Mesendoderm (in vitro differentiated cells): Measurements from ENCODE around the gene C1orf94.
A peak's percentile ranks its signal among the peaks of the same experiment; 100 is the strongest.

ENCODE experiments used
- DNase-seq: peaks from one replicate; pipeline ENCODE4 v3.0.0; 2013
- H2AK5ac ChIP-seq: 2 replicates; pipeline ENCODE4 v1.6.1; 2013; ENCODE audit warnings: low read length, inconsistent platforms
- H2BK120ac ChIP-seq: 2 replicates; pipeline ENCODE4 v1.6.1; 2013; ENCODE audit warnings: low read depth, mild to moderate bottlenecking, low read length, moderate library complexity, mixed read lengths
- H2BK15ac ChIP-seq: replicated peaks from 2 replicates; pipeline ENCODE4 v1.6.1; 2013; ENCODE audit warnings: low read depth, mild to moderate bottlenecking, moderate library complexity
- H2BK5ac ChIP-seq: 2 replicates; pipeline ENCODE4 v1.6.1; 2013; ENCODE audit warnings: low read length, inconsistent platforms
- H3K18ac ChIP-seq: 2 replicates; pipeline ENCODE4 v1.6.1; 2013; ENCODE audit warnings: mild to moderate bottlenecking, low read length, mixed read lengths
- H3K23ac ChIP-seq: one replicate; pipeline ENCODE4 v1.6.1; 2013; ENCODE audit warnings: low read length
- H3K27ac ChIP-seq: 2 replicates; pipeline ENCODE4 v1.5.1; 2013; ENCODE audit warnings: low read depth, mild to moderate bottlenecking, inconsistent platforms, low read length, moderate library complexity
- H3K27me3 ChIP-seq: 2 replicates; pipeline ENCODE4 v1.6.1; 2013; ENCODE audit warnings: low read length, control low read depth, mild to moderate bottlenecking, inconsistent platforms; ENCODE audit not compliant: insufficient read depth, poor library complexity
- H3K36me3 ChIP-seq: 2 replicates; pipeline ENCODE4 v1.6.1; 2013; ENCODE audit warnings: low read length, inconsistent platforms; ENCODE audit not compliant: control insufficient read depth, insufficient read depth
- H3K4ac ChIP-seq: one replicate; pipeline ENCODE4 v1.6.1; 2013; ENCODE audit warnings: low read depth, mild to moderate bottlenecking, low read length, moderate library complexity
- H3K4me1 ChIP-seq: 2 replicates; pipeline ENCODE4 v1.6.1; 2013; ENCODE audit warnings: low read depth, low read length, inconsistent platforms; ENCODE audit not compliant: control insufficient read depth
- H3K4me2 ChIP-seq: 2 replicates; pipeline ENCODE4 v1.6.1; 2013; ENCODE audit warnings: low read length
- H3K4me3 ChIP-seq: 2 replicates; pipeline ENCODE4 v1.5.1; 2013; ENCODE audit warnings: mild to moderate bottlenecking, low read length
- H3K56ac ChIP-seq: one replicate; pipeline ENCODE4 v1.6.1; 2013; ENCODE audit warnings: low read length
- H3K79me1 ChIP-seq: 2 replicates; pipeline ENCODE4 v1.6.1; 2013; ENCODE audit warnings: low read length, inconsistent platforms
- H3K79me2 ChIP-seq: 2 replicates; pipeline ENCODE4 v1.6.1; 2013; ENCODE audit warnings: mild to moderate bottlenecking, low read length; ENCODE audit not compliant: control insufficient read depth, insufficient read depth
- H3K9ac ChIP-seq: 2 replicates; pipeline ENCODE4 v1.6.1; 2013; ENCODE audit warnings: low read length, inconsistent platforms
- H4K5ac ChIP-seq: one replicate; pipeline ENCODE4 v1.6.1; 2013; ENCODE audit warnings: low read length
- H4K8ac ChIP-seq: one replicate; pipeline ENCODE4 v1.6.1; 2013; ENCODE audit warnings: low read depth, mild to moderate bottlenecking, control low read depth, low read length, moderate library complexity
- WGBS: extraction: QIAGEN DNeasy Blood & Tissue Kit; methylation state at CpG from one replicate; pipeline ENCODE4 v1.1.7; 2013; ENCODE audit warnings: low lambda C conversion rate, missing lambda C conversion rate; ENCODE audit not compliant: insufficient coverage; ENCODE audit errors: extremely low coverage; 5-methylcytosine and 5-hydroxymethylcytosine counted together

The C1orf94 gene

DNA sequence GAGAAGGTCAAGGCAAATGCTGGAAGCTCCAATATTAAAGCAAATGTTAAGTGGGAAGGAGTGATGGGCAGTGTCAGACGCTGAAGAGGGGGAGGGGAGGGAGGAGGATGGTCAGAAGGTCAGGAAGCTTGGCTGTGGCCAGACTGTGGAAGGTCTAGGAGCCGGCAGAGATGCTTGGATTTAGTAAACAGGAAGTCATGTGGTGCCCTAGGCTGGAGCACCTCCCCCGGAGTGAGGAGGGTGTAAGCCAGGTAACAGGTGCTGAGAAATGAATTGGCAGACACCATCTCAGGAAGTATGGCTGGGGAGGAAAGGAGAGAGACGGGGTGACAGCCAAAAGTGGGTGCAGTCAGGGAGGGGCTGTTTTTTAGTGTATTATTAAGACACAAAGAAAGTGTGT lies 29.4 kb upstream of the C1orf94 start:
- no peaks in the 10 kb centered on the region for H3K36me3 ChIP-seq
- no peak overlapping the region for H3K4me2 ChIP-seq
- no peak overlapping the region for H3K56ac ChIP-seq
- H2BK5ac ChIP-seq: no peak overlapping the region
- H3K23ac ChIP-seq: no peak overlapping the region
- H3K4me1 ChIP-seq: peaks cover 9% of the 10 kb centered on the region
- H2AK5ac ChIP-seq: no peak overlapping the region
- no peak overlapping the region for H4K5ac ChIP-seq
- H3K9ac ChIP-seq: no peak overlapping the region
- WGBS: no CpG with 5 or more reads among the region's 4 CpGs
- no peaks in the 10 kb centered on the region for H3K27me3 ChIP-seq
- no peak overlapping the region for H4K8ac ChIP-seq
- H3K4me3 ChIP-seq: no peak overlapping the region
- peak; percentile 35 for DNase-seq
- H2BK120ac ChIP-seq: no peak overlapping the region
- peaks cover 9% of the 10 kb centered on the region for H3K79me1 ChIP-seq
- H3K79me2 ChIP-seq: peaks cover 2% of the 10 kb centered on the region
- no peak overlapping the region for H3K4ac ChIP-seq
- H3K18ac ChIP-seq: no peak overlapping the region
- H2BK15ac ChIP-seq: no peak overlapping the region
- H3K27ac ChIP-seq: no peak overlapping the region

- no peak overlapping the region for H3K9ac ChIP-seq
- no CpG with 5 or more reads among the region's 3 CpGs for WGBS
- no peak overlapping the region for H2BK120ac ChIP-seq
- H4K5ac ChIP-seq: no peak overlapping the region
- H2BK5ac ChIP-seq: no peak overlapping the region
- no peak overlapping the region for H4K8ac ChIP-seq
- no peak overlapping the region for H3K18ac ChIP-seq
- no peak overlapping the region for H2BK15ac ChIP-seq
- H3K79me1 ChIP-seq: peaks cover 12% of the 10 kb centered on the region
- no peak overlapping the region for H2AK5ac ChIP-seq
- peak; percentile 89 for DNase-seq
- H3K23ac ChIP-seq: no peak overlapping the region
- peaks cover 9% of the 10 kb centered on the region for H3K4me1 ChIP-seq
- no peak overlapping the region for H3K4ac ChIP-seq
- H3K4me3 ChIP-seq: no peak overlapping the region
- H3K56ac ChIP-seq: no peak overlapping the region
- no peaks in the 10 kb centered on the region for H3K27me3 ChIP-seq
- H3K27ac ChIP-seq: no peak overlapping the region
- H3K79me2 ChIP-seq: peaks cover 5% of the 10 kb centered on the region
- no peak overlapping the region for H3K4me2 ChIP-seq
- H3K36me3 ChIP-seq: no peaks in the 10 kb centered on the region
Measured at GRCh38 chr1:34149501-34149900, 27.2 kb upstream of the C1orf94 start.

DNA sequence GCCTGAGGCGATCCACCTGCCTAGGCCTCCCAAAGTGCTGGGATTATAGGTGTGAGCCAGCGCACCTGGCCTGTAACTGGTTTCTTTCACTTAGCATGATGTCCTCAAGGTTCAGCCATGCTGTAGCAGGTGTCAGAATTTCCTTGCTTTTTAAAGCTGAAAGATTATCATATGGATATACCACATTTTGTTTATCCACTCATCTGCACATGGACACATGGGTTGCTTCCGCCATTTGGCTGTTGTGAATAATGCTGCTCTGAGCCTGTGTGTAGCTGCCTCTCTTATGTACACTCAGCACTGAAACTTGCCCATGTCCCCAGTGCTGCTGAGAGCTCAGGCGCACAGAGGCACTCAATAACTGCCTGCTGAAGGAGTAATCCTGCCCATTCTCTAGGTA lies 23.5 kb upstream of the C1orf94 start:
- Histone ChIP-seq H2AK5ac (no peak overlapping the region), H2BK120ac (no peak overlapping the region), H4K5ac (no peak overlapping the region), H3K9ac (no peak overlapping the region), H3K36me3 (no peaks in the 10 kb centered on the region), H2BK15ac (no peak overlapping the region), H3K79me2 (peaks cover 10% of the 10 kb centered on the region), H3K23ac (no peak overlapping the region), H3K56ac (no peak overlapping the region), H2BK5ac (no peak overlapping the region), H3K18ac (no peak overlapping the region), H4K8ac (no peak overlapping the region), H3K79me1 (peaks cover 9% of the 10 kb centered on the region), H3K4me1 (peaks cover 6% of the 10 kb centered on the region), H3K4ac (no peak overlapping the region), H3K27ac (no peak overlapping the region), H3K4me2 (no peak overlapping the region), H3K27me3 (no peaks in the 10 kb centered on the region), H3K4me3 (no peak overlapping the region)
- DNase-seq: no peak
- no CpG with 5 or more reads among the region's 4 CpGs for WGBS

- Histone ChIP-seq H4K8ac (no peak overlapping the region), H2BK120ac (no peak overlapping the region), H3K56ac (no peak overlapping the region), H2BK5ac (no peak overlapping the region), H3K18ac (no peak overlapping the region), H3K4me3 (no peak overlapping the region), H3K27ac (no peak overlapping the region), H3K4me1 (no peaks in the 10 kb centered on the region), H4K5ac (no peak overlapping the region), H3K27me3 (no peaks in the 10 kb centered on the region), H2AK5ac (no peak overlapping the region), H2BK15ac (no peak overlapping the region), H3K79me2 (peaks cover 23% of the 10 kb centered on the region), H3K36me3 (no peaks in the 10 kb centered on the region), H3K9ac (no peak overlapping the region), H3K23ac (no peak overlapping the region), H3K79me1 (peaks cover 15% of the 10 kb centered on the region), H3K4ac (no peak overlapping the region), H3K4me2 (no peak overlapping the region)
- WGBS: no CpG with 5 or more reads among the region's 2 CpGs
- peak; percentile 63 for DNase-seq
Measured at GRCh38 chr1:34155860-34156259, 20.8 kb upstream of the C1orf94 start.

- Histone ChIP-seq H3K18ac (no peak overlapping the region), H3K4ac (no peak overlapping the region), H3K4me2 (no peak overlapping the region), H3K9ac (no peak overlapping the region), H3K79me2 (peaks cover 30% of the 10 kb centered on the region), H3K27ac (no peak overlapping the region), H2AK5ac (no peak overlapping the region), H3K79me1 (peaks cover 19% of the 10 kb centered on the region), H3K56ac (no peak overlapping the region), H3K4me3 (no peak overlapping the region), H3K4me1 (no peaks in the 10 kb centered on the region), H2BK120ac (no peak overlapping the region), H2BK15ac (no peak overlapping the region), H4K5ac (no peak overlapping the region), H3K23ac (no peak overlapping the region), H4K8ac (no peak overlapping the region), H3K36me3 (no peaks in the 10 kb centered on the region), H2BK5ac (no peak overlapping the region), H3K27me3 (no peaks in the 10 kb centered on the region)
- WGBS: no CpG with 5 or more reads among the region's 3 CpGs
- DNase-seq: peak; percentile 29
Measured at GRCh38 chr1:34156739-34157138, 20.0 kb upstream of the C1orf94 start.
